ENCODE data around the gene TP53BP2. TPM values are rescaled to one million over a fixed set of nuclear protein-coding genes. Genes with fewer than 3 reads are reported as not detected.
"Not testable (repeated sequence)": the region's sequence is repeated elsewhere in the genome, so short reads cannot be mapped to it uniquely, and the experiment has no call there.

Gene TP53BP2
- total RNA-seq, 1 donor from 2014 or later: 162 TPM

GRCh38 chr1:223741861-223742260 lies 103.9 kb downstream of the TP53BP2 start:
- TF ChIP-seq CTCF (IDR thresholded peaks at IDR 0.05): no peak
- Histone ChIP-seq H3K27ac (peak overlapping the region in 1 of 2 donors; percentile 1), H3K36me3 (peaks cover 23 to 28% of the 10 kb centered on the region in 2 donors), H3K27me3 (no peaks in the 10 kb centered on the region), H3K4me1 (peaks cover 5 to 37% of the 10 kb centered on the region in 2 donors), H3K9me3 (no peaks in the 10 kb centered on the region), H3K4me3 (no peak overlapping the region)
- no peak for DNase-seq (ENCODE audit: low spot score in 2 of 2)
- intact Hi-C loops (cut with DNase I): no loop called here

DNA sequence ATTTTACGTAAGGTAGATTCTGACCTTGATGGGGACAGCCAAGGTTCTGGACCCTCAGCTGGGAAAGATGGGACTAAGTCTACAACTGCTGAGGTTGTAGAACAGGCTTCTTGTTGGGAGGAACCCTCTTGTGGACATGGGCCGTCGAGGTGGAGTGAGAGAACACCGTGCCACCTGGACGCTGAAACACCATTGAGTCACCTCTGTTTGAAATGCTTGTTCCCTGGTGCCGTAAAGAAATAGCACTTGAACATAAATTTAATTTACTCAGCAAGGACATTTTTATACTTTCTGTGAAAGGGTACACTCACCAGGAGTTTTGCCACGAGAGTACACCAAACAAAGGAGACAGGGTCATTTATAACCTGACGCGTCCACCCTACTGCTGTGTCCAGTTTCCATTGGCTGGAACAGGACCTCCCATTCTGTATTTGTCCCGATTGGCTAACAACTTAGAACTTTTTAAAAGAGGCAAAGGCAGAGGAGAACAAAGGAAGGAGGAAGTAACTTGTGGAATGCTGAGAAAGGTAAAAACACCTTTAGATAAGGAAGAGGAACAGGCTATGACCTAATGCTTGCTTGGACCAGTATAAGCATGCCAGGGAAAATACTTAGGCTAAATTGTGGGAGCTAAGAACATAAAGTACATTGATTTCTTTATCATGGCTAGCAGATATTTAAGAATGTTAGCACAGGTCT lies 105.6 kb downstream of the TP53BP2 start:
- peak overlapping the region; percentile 76 to 80 for H3K27ac ChIP-seq
- peaks cover 12 to 16% of the 10 kb centered on the region in 2 donors for H3K36me3 ChIP-seq
- intact Hi-C loops (cut with DNase I); H3K9me3 ChIP-seq; H3K27me3 ChIP-seq; H3K4me3 ChIP-seq; DNase-seq (ENCODE audit: low spot score in 2 of 2): not testable (repeated sequence)
- H3K4me1 ChIP-seq: peaks cover 6 to 33% of the 10 kb centered on the region in 2 donors

DNA sequence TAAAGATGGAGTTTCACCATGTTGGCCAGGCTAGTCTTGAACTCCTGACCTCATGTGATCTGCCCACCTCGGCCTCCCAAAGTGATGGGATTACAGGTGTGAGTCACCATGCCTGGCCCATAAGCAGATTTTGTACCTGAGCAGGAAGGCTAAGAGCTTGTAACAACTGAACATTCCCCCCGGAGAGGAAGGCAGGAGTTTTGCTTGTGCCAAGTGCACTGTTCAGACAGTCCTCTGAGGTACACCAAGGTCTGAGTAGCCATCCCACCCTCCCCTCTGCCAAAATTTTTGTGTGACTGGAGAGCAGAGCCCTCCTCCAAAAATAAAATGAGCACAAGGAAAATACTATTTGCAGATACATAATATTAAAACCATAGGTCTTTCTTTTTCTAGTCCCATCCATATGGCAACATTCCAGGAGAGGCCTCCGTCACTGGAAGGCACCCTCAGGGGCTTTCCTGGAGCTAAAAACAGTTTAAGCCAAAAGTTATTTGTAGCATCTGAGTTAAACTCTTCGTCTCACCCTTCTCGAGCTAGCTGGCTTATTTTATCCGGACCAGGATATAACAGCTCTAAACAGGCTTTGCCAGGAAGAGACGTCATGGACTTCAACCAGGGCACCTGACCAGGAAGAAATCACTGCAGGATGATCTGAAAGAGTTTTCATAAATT lies 106.2 kb downstream of the TP53BP2 start:
- intact Hi-C loops (cut with DNase I): no loop called here
- Histone ChIP-seq H3K27me3 (no peaks in the 10 kb centered on the region), H3K4me1 (peaks cover 6 to 33% of the 10 kb centered on the region in 2 donors), H3K4me3 (no peak overlapping the region), H3K9me3 (no peaks in the 10 kb centered on the region), H3K36me3 (peaks cover 9 to 11% of the 10 kb centered on the region in 2 donors), H3K27ac (peak overlapping the region; percentile 76 to 80)
- TF ChIP-seq CTCF (IDR thresholded peaks at IDR 0.05): no peak
- no peak for DNase-seq (ENCODE audit: low spot score in 2 of 2)

- Histone ChIP-seq H3K4me1 (peaks cover 9 to 36% of the 10 kb centered on the region in 2 donors), H3K27ac (peak overlapping the region; percentile 76 to 80), H3K9me3 (no peaks in the 10 kb centered on the region), H3K27me3 (no peaks in the 10 kb centered on the region), H3K4me3 (no peak overlapping the region), H3K36me3 (peaks cover 4 to 9% of the 10 kb centered on the region in 2 donors)
- no peak for TF ChIP-seq CTCF (IDR thresholded peaks at IDR 0.05)
- intact Hi-C loops (cut with DNase I): no loop called here
- DNase-seq (ENCODE audit: low spot score in 2 of 2): no peak
These were observed 107.0 kb downstream of the TP53BP2 start for GRCh38 chr1:223738465-223739365.

DNA sequence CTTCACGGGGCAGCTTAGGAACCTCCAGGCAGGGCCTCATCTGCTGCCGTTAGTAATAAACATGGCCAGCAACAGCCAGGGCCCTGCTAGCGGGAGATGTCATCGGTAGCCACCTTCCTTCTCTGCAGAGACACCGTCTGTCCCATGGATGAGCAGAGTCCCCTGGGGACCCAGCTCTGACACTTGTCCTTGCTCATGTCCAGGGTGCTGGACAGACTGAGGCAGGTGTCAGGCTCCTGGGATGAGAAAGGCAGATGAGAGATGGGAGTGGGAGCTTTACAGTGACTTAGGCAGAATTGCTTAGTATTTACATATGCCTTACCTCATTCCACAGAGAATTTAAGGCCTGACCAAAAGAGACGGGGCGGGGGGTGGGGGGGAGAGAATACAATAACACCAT lies 108.4 kb downstream of the TP53BP2 start:
- no peak for TF ChIP-seq CTCF (IDR thresholded peaks at IDR 0.05)
- no peaks in the 10 kb centered on the region for H3K27me3 ChIP-seq
- H3K4me1 ChIP-seq: peaks cover 16 to 50% of the 10 kb centered on the region in 2 donors
- H3K27ac ChIP-seq: peak overlapping the region; percentile 76 to 80
- intact Hi-C loops (cut with DNase I): no loop called here
- no peak for DNase-seq (ENCODE audit: low spot score in 2 of 2)
- H3K36me3 ChIP-seq: no peaks in the 10 kb centered on the region
- H3K9me3 ChIP-seq: no peaks in the 10 kb centered on the region
- no peak overlapping the region for H3K4me3 ChIP-seq

DNA sequence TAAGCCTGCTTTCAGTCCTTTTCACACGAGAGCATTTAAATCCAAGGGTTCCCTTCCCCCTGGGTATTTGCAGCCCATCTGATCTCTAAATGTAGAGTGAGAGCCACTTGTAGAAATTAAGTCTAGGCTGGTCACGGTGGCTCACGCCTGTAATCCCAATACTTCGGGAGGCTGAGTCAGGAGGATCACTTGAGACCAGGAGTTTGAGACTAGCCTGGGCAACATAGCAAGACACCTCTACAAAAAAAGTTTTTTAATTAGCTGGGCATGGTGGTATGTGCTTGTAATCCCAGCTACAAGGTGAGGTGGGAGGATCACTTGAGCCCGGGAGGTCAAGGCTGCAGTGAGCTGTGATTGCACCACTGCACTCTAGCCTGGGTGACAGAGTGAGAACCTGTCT lies 109.1 kb downstream of the TP53BP2 start:
- H3K9me3 ChIP-seq; H3K36me3 ChIP-seq; H3K4me3 ChIP-seq; H3K27me3 ChIP-seq; DNase-seq (ENCODE audit: low spot score in 2 of 2); intact Hi-C loops (cut with DNase I): not testable (repeated sequence)
- Histone ChIP-seq H3K4me1 (peaks cover 16 to 57% of the 10 kb centered on the region in 2 donors), H3K27ac (peak overlapping the region; percentile 76 to 80)
